Peyer's patch (tissue), 4 donors: Measurements from ENCODE around the gene RTBDN. TPM values are rescaled to one million over a fixed set of nuclear protein-coding genes. Genes with fewer than 3 reads are reported as not detected.

Experiments
- DNase-seq, 3 donors: peaks; one replicate each; pipeline ENCODE4 v3.0.0-alpha.2; 2017 to 2019
- H3K27ac ChIP-seq, 4 donors: fragments of 200-600 bp; sonication (generic); one replicate each; pipeline ENCODE4 v1.5.1; 2016 to 2019
- H3K27me3 ChIP-seq, 2 donors: fragments of 200-600 bp; sonication (generic); one replicate each; pipeline ENCODE4 v1.5.1; 2019
- H3K36me3 ChIP-seq, 3 donors: fragments of 200-600 bp; sonication (generic); one replicate each; pipeline ENCODE4 v1.5.1; 2016 to 2019
- H3K4me1 ChIP-seq, 4 donors: fragments of 200-600 bp; sonication (generic); one replicate each; pipeline ENCODE4 v1.5.1; 2016 to 2019
- H3K4me3 ChIP-seq, 4 donors: fragments of 200-600 bp; sonication (generic); 1 replicate in 3 of 4; 2 replicates in 1 of 4; pipeline ENCODE4 v1.5.1; 2016 to 2019; ENCODE audit warnings: mild to moderate bottlenecking in 1 of 4
- H3K9me3 ChIP-seq, 4 donors: fragments of 200-600 bp; sonication (generic); one replicate each; pipeline ENCODE4 v1.5.1; 2016 to 2019; ENCODE audit warnings: mild to moderate bottlenecking in 1 of 4
- CTCF ChIP-seq, 6 experiments: fragments of 450-650 bp in 4 of 6; fragments of 200-600 bp in 2 of 6; sonication (generic) in 1 of 6; IDR thresholded peaks; one replicate each; pipeline ENCODE4 v1.5.1; 2017 to 2019; ENCODE audit warnings: antibody characterized with exemption in 6 of 6, mild to moderate bottlenecking in 3 of 6, moderate library complexity in 1 of 6
- POLR2A ChIP-seq, 2 donors: fragments of 450-650 bp; IDR thresholded peaks; one replicate each; pipeline ENCODE4 v1.5.1; 2017; ENCODE audit warnings: antibody characterized with exemption in 2 of 2, mild to moderate bottlenecking in 2 of 2, moderate library complexity in 2 of 2
- total RNA-seq, 4 donors: library from RNA; depleted of rRNA; stranded (reverse); fragments of >200 nt; gene quantifications; one replicate each; pipeline ENCODE4 v1.1.0, GENCODE V29; 2016

RTBDN gene
- total RNA-seq, 4 donors from 2014 or later: not detected

DNA sequence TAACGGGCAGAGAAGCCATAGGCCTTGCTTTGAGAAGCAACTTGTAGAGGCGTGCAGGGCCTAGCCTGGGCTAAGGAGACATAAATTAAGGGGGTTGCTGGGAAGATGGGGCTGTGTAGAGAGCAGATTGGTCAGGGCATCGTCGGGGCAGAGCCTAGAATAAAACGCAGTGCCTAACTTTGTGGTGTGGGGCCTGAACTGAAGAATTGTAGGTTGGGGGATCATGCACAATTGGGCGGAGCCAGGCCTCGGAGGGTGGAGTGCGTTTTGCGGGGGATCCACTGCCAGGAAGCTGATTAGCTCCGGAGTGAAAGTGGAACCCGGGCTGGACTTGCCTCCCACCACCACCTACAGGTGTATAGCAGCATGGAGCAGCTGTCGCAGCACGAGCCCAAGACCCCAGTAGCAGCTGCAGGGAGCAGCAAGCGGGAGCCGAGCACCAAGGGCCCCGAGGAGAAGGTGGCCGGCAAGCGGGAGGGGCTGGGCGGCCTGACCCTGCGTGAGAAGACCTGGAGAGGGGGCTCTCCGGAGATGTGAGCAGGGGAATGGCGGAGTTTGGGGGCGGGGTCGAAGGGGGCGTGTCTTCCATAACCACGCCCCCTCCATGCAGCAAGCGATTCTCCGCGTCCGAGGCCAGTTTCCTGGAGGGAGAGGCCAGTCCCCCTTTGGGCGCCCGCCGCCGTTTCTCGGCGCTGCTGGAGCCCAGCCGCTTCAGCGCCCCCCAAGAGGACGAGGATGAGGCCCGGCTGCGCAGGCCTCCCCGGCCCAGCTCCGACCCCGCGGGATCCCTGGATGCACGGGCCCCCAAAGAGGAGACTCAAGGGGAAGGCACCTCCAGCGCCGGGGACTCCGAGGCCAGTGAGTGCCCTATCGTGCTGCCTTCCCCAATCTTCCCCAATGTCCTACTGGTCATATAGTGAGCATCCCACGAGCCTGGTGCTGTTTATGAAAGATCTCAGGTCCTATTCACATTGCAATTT is 33.0 kb upstream of the RTBDN start:
- Histone ChIP-seq H3K36me3 (no peaks in the 10 kb centered on the region), H3K27ac (peak overlapping the region in 1 of 4 donors; percentile 35), H3K4me3 (peak overlapping the region; percentile 22 to 52 (median 44)), H3K4me1 (peaks cover 0 to 14% (median 6%) of the 10 kb centered on the region in 4 donors), H3K27me3 (no peaks in the 10 kb centered on the region), H3K9me3 (no peaks in the 10 kb centered on the region)
- DNase-seq: peak; percentile 72 to 83 (median 80)
- TF ChIP-seq CTCF (IDR thresholded peaks at IDR 0.05) (no peak), POLR2A (IDR thresholded peaks at IDR 0.05) (no peak)

- Histone ChIP-seq H3K9me3 (no peaks in the 10 kb centered on the region), H3K36me3 (no peaks in the 10 kb centered on the region), H3K27ac (no peak overlapping the region), H3K27me3 (no peaks in the 10 kb centered on the region), H3K4me3 (no peak overlapping the region), H3K4me1 (peaks cover 0 to 14% (median 6%) of the 10 kb centered on the region in 4 donors)
- TF ChIP-seq POLR2A (IDR thresholded peaks at IDR 0.05) (no peak), CTCF (IDR thresholded peaks at IDR 0.05) (no peak)
- no peak for DNase-seq
These were observed 32.2 kb upstream of the RTBDN start for GRCh38 chr19:12866416-12867119.

- Histone ChIP-seq H3K4me1 (peaks cover 0 to 14% (median 6%) of the 10 kb centered on the region in 4 donors), H3K27me3 (no peaks in the 10 kb centered on the region), H3K4me3 (no peak overlapping the region), H3K27ac (no peak overlapping the region), H3K9me3 (no peaks in the 10 kb centered on the region), H3K36me3 (no peaks in the 10 kb centered on the region)
- no peak for DNase-seq
- TF ChIP-seq POLR2A (IDR thresholded peaks at IDR 0.05) (no peak), CTCF (IDR thresholded peaks at IDR 0.05) (no peak)
These were observed 31.5 kb upstream of the RTBDN start for GRCh38 chr19:12865746-12866415.

- H3K4me1 ChIP-seq: peaks cover 0 to 14% (median 6%) of the 10 kb centered on the region in 4 donors
- peak in 3 of 6 experiments; percentile 27 to 46 (median 45) for TF ChIP-seq CTCF (IDR thresholded peaks at IDR 0.05)
- TF ChIP-seq POLR2A (IDR thresholded peaks at IDR 0.05): no peak
- no peaks in the 10 kb centered on the region for H3K27me3 ChIP-seq
- no peak overlapping the region for H3K4me3 ChIP-seq
- no peak overlapping the region for H3K27ac ChIP-seq
- H3K36me3 ChIP-seq: no peaks in the 10 kb centered on the region
- DNase-seq: no peak
- no peaks in the 10 kb centered on the region for H3K9me3 ChIP-seq
These were observed 30.6 kb upstream of the RTBDN start for GRCh38 chr19:12864721-12865715.
